GM12892 (cell line): ENCODE results near the gene PKP4.

Experiments
- POLR2A ChIP-seq: IDR thresholded peaks from 2 replicates; pipeline ENCODE4 v1.6.1; 2011; ENCODE audit warnings: low read depth, low read length, control low read depth
- POLR2AphosphoS5 ChIP-seq: IDR thresholded peaks from 2 replicates; pipeline ENCODE4 v1.6.1; 2011; ENCODE audit warnings: low read depth, low read length, control low read depth

GRCh38 chr2:158599609-158600008 lies 142.9 kb downstream of the PKP4 start:
- no peak for TF ChIP-seq POLR2A
- no peak for TF ChIP-seq POLR2AphosphoS5
